ENCODE measurements around the gene TEAD4.

DNA sequence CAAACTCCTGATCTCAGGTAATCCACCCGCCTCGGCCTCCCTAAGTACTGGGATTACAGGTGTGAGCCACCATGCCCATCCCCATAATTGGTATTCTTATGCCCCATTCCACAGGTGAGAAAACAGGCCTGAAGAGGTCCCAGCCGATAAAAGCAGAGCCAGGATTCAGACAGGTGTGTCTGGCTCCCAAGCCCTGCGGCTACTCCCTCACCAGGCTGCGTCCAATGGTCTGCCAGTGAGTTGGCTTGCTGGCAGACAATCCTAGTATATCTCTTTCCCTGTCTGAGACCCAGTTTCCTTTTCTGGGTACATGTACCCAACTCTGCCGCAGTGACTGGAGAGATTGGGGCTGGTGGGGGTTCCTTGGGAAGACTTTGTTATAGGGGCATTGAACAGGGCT, 116.1 kb downstream of the TEAD4 start:
- TF ChIP-seq, protein P1, sequence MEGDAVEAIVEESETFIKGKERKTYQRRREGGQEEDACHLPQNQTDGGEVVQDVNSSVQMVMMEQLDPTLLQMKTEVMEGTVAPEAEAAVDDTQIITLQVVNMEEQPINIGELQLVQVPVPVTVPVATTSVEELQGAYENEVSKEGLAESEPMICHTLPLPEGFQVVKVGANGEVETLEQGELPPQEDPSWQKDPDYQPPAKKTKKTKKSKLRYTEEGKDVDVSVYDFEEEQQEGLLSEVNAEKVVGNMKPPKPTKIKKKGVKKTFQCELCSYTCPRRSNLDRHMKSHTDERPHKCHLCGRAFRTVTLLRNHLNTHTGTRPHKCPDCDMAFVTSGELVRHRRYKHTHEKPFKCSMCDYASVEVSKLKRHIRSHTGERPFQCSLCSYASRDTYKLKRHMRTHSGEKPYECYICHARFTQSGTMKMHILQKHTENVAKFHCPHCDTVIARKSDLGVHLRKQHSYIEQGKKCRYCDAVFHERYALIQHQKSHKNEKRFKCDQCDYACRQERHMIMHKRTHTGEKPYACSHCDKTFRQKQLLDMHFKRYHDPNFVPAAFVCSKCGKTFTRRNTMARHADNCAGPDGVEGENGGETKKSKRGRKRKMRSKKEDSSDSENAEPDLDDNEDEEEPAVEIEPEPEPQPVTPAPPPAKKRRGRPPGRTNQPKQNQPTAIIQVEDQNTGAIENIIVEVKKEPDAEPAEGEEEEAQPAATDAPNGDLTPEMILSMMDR (IDR thresholded peaks at IDR 0.05; ENCODE audit: insufficient read depth, low read length, poor library complexity, severe bottlenecking): no peak
- TF ChIP-seq EZH2phosphoT487 (conservative IDR thresholded peaks at IDR 0.05; ENCODE audit: low read length): no peak
